ENCODE measurements around the gene SYCN. TPM values are rescaled to one million over a fixed set of nuclear protein-coding genes. Genes with fewer than 3 reads are reported as not detected.

SYCN gene
- total RNA-seq, 2 donors from 2014 or later: not detected

DNA sequence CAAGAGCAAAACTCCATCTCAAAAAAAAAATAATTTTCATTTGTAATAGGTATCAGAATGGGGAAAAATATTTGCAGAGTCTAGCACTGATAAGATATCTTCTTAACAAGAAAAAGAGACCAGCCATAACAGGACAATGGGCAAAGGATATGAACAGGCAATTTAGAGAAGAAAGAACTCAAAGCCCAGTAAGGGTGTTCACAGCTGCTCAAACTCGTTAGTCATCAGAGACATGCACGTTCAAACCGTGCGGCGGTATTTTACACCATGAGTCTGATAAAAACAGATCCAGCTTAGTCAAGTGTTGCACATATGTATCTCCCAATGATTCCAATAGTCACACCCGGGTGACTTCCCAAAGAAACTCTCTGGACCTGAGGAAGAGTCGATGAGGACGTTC lies 21.0 kb downstream of the SYCN start:
- TF ChIP-seq, protein P1, sequence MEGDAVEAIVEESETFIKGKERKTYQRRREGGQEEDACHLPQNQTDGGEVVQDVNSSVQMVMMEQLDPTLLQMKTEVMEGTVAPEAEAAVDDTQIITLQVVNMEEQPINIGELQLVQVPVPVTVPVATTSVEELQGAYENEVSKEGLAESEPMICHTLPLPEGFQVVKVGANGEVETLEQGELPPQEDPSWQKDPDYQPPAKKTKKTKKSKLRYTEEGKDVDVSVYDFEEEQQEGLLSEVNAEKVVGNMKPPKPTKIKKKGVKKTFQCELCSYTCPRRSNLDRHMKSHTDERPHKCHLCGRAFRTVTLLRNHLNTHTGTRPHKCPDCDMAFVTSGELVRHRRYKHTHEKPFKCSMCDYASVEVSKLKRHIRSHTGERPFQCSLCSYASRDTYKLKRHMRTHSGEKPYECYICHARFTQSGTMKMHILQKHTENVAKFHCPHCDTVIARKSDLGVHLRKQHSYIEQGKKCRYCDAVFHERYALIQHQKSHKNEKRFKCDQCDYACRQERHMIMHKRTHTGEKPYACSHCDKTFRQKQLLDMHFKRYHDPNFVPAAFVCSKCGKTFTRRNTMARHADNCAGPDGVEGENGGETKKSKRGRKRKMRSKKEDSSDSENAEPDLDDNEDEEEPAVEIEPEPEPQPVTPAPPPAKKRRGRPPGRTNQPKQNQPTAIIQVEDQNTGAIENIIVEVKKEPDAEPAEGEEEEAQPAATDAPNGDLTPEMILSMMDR (IDR thresholded peaks at IDR 0.05): no peak
- Histone ChIP-seq H3K36me3 (peaks cover 7% of the 10 kb centered on the region), H3K4me1 (ENCODE audit: control insufficient read depth in 1 of 2, low read depth in 2 of 2) (no peaks in the 10 kb centered on the region), H3K4me3 (no peak overlapping the region), H3K9me3 (no peaks in the 10 kb centered on the region), H3K27me3 (replicated peaks; ENCODE audit: insufficient read depth) (no peaks in the 10 kb centered on the region), H3K27ac (no peak overlapping the region)
- no peak for ATAC-seq (ENCODE audit: insufficient number of reproducible peaks, low FRiP score, low read depth)
- no peak for DNase-seq (ENCODE audit: low spot score)

DNA sequence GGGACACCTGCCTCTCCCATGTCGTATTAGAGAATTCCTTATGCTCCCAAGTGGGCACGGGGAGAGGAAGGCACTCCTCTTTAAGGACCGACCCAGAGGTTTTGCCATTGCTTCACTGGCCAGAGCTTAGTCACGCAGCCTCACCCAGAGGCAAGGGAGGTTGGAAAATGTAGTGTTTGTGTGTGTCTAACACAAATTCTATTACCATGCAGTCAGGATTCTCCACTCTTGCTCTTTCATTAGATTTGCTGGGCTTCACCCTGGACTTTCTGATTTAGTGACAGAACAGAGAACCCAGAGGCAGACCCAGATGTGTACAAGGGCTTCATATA lies 21.9 kb downstream of the SYCN start:
- DNase-seq (ENCODE audit: low spot score): no peak
- H3K4me1 ChIP-seq (ENCODE audit: control insufficient read depth in 1 of 2, low read depth in 2 of 2): no peaks in the 10 kb centered on the region
- no peaks in the 10 kb centered on the region for H3K9me3 ChIP-seq
- no peak overlapping the region for H3K4me3 ChIP-seq
- TF ChIP-seq, protein P1 (IDR thresholded peaks at IDR 0.05): no peak
- no peaks in the 10 kb centered on the region for H3K27me3 ChIP-seq (replicated peaks; ENCODE audit: insufficient read depth)
- ATAC-seq (ENCODE audit: insufficient number of reproducible peaks, low FRiP score, low read depth): no peak
- H3K27ac ChIP-seq: no peak overlapping the region
- H3K36me3 ChIP-seq: peaks cover 13% of the 10 kb centered on the region

DNA sequence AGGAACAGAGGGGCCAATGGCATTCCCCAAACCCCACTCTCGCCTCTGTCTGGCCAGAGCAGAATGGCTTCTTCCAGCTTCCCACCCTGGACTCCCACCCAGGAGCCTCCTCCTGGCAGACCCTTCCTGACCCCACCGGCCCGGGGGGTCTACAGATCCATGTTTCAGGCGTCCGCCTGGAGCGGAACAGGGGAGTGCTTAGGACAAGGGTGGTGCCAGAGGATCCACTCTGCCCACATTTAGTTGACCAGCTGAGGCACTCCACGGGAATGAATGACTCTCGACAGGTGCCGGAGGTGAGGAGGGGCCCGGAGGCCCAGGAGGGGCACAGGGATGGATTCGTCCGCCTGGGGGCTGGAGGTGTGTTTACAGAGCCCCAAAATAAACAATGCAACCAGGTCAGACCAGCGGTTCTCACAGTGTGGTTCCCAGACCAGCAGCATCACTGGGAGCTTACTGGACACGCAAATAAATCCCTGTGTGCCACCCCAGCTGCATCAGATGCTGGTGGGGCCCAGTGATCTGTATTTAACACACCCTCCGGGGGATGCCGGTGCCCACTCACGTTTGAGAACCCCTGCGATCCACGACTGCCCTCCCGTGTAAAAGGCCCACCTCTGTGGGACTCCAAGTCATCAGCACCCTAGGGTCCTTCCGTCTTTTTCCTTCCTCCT lies 22.4 kb downstream of the SYCN start:
- Histone ChIP-seq H3K4me1 (ENCODE audit: control insufficient read depth in 1 of 2, low read depth in 2 of 2) (no peaks in the 10 kb centered on the region), H3K27ac (no peak overlapping the region), H3K9me3 (no peaks in the 10 kb centered on the region), H3K4me3 (no peak overlapping the region), H3K36me3 (peaks cover 13% of the 10 kb centered on the region), H3K27me3 (replicated peaks; ENCODE audit: insufficient read depth) (no peaks in the 10 kb centered on the region)
- TF ChIP-seq, protein P1 (IDR thresholded peaks at IDR 0.05): no peak
- no peak for ATAC-seq (ENCODE audit: insufficient number of reproducible peaks, low FRiP score, low read depth)
- DNase-seq (ENCODE audit: low spot score): no peak

DNA sequence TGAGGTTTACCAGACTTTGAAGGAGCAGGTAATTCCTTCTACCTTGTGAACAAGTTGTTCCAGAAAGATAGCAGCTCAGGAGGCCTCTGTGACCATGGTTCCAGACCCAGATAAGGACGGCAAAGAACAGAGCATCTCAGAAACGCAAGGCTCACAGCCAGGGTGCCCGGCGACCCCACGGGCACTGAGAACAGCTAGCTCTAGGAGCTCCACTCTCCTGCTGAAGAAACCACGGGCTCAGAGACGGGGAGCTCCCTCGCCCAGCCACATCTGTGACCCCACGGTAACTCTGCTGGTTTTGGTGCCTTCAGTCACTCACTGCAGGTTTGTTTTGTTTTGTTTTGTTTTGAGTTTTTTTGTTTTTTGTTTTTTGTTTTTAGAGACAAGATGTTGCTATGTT lies 23.3 kb downstream of the SYCN start:
- Histone ChIP-seq H3K4me1 (ENCODE audit: control insufficient read depth in 1 of 2, low read depth in 2 of 2) (no peaks in the 10 kb centered on the region), H3K36me3 (peaks cover 20% of the 10 kb centered on the region), H3K4me3 (no peak overlapping the region), H3K27ac (no peak overlapping the region), H3K27me3 (replicated peaks; ENCODE audit: insufficient read depth) (no peaks in the 10 kb centered on the region), H3K9me3 (no peaks in the 10 kb centered on the region)
- ATAC-seq (ENCODE audit: insufficient number of reproducible peaks, low FRiP score, low read depth): no peak
- DNase-seq (ENCODE audit: low spot score): no peak
- TF ChIP-seq, protein P1 (IDR thresholded peaks at IDR 0.05): no peak

DNA sequence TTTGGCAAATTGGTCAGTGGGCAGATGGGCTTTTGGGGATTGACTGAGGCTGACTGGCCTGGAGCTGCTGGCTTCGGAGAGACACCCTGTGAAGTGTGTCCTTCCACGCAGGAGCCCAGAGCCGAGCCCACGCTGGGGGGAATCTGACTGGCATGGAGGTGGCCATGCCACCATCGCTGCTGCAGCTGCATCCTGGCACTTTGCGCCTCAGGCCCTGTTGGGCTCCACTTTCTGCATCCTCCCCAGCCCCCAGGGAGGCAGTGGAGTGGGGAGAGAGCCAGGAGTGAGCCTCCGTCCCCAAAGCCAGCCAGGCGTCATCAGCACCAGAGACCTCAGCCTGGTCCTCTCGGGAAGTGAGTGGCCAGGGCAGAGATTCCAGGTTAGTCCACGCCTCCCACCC lies 24.3 kb downstream of the SYCN start:
- H3K27ac ChIP-seq: no peak overlapping the region
- H3K27me3 ChIP-seq (replicated peaks; ENCODE audit: insufficient read depth): no peaks in the 10 kb centered on the region
- ATAC-seq (ENCODE audit: insufficient number of reproducible peaks, low FRiP score, low read depth) (no peak), DNase-seq (ENCODE audit: low spot score) (no peak)
- TF ChIP-seq, protein P1 (IDR thresholded peaks at IDR 0.05): no peak
- H3K4me1 ChIP-seq (ENCODE audit: control insufficient read depth in 1 of 2, low read depth in 2 of 2): no peaks in the 10 kb centered on the region
- H3K9me3 ChIP-seq: no peaks in the 10 kb centered on the region
- peaks cover 26% of the 10 kb centered on the region for H3K36me3 ChIP-seq
- no peak overlapping the region for H3K4me3 ChIP-seq

Data from thoracic aorta (tissue), 2 donors.